ENCODE results near the gene BUD31.
"Not testable (repeated sequence)": the region's sequence is repeated elsewhere in the genome, so short reads cannot be mapped to it uniquely, and the experiment has no call there.

BUD31 gene

DNA sequence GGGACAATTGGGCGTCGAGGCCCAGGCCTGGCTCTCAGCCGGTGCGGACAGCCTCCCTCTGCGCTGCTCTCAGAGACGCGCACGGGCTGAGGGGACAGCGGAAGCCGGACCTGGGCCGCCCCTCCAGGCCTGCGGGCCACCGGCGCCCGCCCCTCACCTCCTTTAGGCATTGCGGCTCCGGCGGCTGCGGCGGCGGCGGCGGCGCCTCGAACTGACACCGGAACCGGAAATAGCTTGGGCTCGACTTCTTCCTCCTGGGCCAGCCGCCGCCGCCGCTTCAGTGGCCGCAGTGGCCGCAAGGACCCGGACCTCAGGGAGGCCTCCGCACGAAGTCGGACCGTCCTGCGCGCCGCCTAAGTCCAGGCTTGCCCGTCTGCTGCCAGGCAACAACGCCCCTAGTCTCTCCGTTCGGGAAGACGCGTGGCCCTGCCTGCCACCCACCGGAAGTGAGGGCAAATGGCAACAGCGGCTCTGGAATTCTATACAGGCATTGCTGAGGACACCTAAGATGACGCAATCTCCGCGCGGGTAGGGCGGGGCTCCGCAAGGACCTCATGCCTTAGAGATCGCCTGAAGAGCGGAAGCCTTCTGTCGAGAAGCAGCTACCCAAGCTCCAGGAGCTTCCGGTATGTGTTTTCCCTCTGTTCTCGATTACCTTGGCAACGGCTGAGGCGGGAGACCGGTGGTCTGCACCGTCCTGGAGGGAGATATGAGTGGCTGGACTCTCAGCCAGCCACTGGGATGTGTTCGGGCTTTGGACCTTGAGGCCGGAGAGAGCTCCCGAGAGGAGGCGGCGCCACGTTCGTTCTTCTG lies at the start of gene BUD31, which contains the start of gene PDAP1:
Gene BUD31 (plus strand): TSS at position 591 of the 813 bp plus-strand sequence. CDS start 2,124 bp downstream, outside the sequence.
Gene PDAP1 (minus strand): TSS at position 219 of the 813 bp plus-strand sequence. CDS start 49 bp downstream, at position 170.
- peak; percentile 97 for DNase-seq

DNA sequence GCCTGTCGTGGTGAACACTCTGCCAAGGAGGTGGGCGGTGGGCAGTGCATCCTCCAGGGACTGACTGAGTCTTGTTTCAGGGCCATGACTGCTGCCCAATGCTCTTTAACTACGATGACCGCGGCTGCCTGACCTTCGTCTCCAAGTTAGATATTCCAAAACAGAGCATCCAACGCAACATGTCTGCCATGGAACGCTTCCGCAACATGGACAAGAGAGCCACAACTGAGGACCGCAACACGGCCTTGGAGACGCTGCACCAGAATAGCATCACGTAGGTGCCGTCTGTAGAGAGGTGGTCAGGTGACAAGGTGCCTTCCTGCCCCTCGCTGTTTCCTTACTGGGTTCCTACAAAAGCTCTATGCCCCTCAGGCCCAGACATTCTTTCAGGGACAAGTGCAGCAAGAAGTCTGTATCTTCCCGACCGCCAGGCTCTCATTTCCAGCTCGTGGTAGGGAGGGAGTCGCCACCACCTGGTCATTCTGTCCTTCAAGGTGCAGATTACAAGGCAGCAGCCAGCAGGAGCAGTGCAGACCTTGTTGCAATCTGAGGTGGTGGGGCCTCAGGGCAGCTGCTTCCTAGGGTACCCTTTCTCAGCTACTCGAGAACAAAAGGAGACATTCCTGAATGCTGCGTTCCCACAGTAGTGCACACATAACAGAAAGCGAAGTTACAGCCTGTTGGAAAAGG lies 49.2 kb upstream of the BUD31 start:
- DNase-seq, result no peak

- DNase-seq, result no peak
Observed at GRCh38 chr7:99362801-99363200, 46.0 kb upstream of the BUD31 start.

- DNase-seq, result no peak
Observed at GRCh38 chr7:99363286-99363685, 45.5 kb upstream of the BUD31 start.

- no peak for DNase-seq
Observed at GRCh38 chr7:99365318-99366141, 43.2 kb upstream of the BUD31 start.

GRCh38 chr7:99366646-99367045 lies 42.1 kb upstream of the BUD31 start:
- no peak for DNase-seq

- DNase-seq, result no peak
Observed at GRCh38 chr7:99368750-99369389, 39.9 kb upstream of the BUD31 start.

GRCh38 chr7:99369767-99370391 lies 38.9 kb upstream of the BUD31 start:
- peak; percentile 64 for DNase-seq

- no peak for DNase-seq
Observed at GRCh38 chr7:99371376-99371920, 37.3 kb upstream of the BUD31 start.

- DNase-seq, result no peak
Observed at GRCh38 chr7:99372275-99373090, 36.3 kb upstream of the BUD31 start.

- peak; percentile 32 for DNase-seq
Observed at GRCh38 chr7:99373091-99374066, 35.4 kb upstream of the BUD31 start.

- DNase-seq, result peak; percentile 83
Observed at GRCh38 chr7:99374111-99375064, 34.4 kb upstream of the BUD31 start, which contains the start of gene ARPC1B. TSS of gene ARPC1B (plus strand) at chr7:99374730. CDS start at chr7:99385715, 10,985 bp downstream.

- peak; percentile 82 for DNase-seq
Observed at GRCh38 chr7:99375070-99375807, 33.5 kb upstream of the BUD31 start.

- peak; percentile 75 for DNase-seq
Observed at GRCh38 chr7:99379043-99379577, 29.7 kb upstream of the BUD31 start.

DNA sequence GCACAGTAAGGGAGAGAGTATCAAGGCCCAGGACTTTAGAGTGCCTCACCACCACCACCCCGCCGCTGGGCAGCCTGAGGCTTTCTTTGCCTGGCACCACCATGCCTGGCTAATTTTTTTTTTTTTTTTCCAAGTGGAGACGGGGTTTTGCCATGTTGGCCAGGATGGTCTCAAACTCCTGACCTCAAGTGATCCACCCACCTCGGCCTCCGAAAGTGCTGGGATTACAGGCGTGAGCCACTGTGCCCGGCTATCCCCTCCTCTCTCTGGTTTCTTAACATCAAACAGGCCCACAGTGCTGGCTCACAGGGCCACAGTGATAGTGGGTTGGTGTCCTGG lies 29.1 kb upstream of the BUD31 start:
- not testable (repeated sequence) for DNase-seq

GRCh38 chr7:99380032-99380822 lies 28.5 kb upstream of the BUD31 start:
- no peak for DNase-seq

Measured in right forelimb (tissue), 1 donor.